ENCODE measurements around the gene TMEM91.

TMEM91 gene

DNA sequence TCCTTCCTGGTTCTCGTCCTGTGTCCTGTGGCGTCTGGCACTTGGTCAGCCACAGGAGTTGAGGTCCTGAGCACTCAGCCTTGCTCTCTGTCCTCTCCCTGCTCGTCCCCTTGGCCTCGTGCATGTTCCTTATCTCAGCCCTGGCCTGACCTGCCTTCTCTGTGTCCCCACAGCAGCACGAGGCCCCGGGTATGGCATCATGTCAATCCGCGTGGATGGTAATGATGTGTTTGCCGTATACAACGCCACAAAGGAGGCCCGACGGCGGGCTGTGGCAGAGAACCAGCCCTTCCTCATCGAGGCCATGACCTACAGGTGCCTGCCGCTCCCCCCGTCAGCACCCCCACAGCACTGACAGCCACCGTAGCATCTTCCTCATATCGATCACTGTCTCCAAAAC lies 46.1 kb downstream of the TMEM91 start:
- DNase-seq (ENCODE audit: low read depth) = no peak
- H3K4me3 ChIP-seq (ENCODE audit: control insufficient read depth, low read depth, low read length) = no peak overlapping the region
- TF ChIP-seq, protein P1, sequence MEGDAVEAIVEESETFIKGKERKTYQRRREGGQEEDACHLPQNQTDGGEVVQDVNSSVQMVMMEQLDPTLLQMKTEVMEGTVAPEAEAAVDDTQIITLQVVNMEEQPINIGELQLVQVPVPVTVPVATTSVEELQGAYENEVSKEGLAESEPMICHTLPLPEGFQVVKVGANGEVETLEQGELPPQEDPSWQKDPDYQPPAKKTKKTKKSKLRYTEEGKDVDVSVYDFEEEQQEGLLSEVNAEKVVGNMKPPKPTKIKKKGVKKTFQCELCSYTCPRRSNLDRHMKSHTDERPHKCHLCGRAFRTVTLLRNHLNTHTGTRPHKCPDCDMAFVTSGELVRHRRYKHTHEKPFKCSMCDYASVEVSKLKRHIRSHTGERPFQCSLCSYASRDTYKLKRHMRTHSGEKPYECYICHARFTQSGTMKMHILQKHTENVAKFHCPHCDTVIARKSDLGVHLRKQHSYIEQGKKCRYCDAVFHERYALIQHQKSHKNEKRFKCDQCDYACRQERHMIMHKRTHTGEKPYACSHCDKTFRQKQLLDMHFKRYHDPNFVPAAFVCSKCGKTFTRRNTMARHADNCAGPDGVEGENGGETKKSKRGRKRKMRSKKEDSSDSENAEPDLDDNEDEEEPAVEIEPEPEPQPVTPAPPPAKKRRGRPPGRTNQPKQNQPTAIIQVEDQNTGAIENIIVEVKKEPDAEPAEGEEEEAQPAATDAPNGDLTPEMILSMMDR (conservative IDR thresholded peaks at IDR 0.05; ENCODE audit: control insufficient read depth, insufficient read depth, low read depth, low read length) = no peak

DNA sequence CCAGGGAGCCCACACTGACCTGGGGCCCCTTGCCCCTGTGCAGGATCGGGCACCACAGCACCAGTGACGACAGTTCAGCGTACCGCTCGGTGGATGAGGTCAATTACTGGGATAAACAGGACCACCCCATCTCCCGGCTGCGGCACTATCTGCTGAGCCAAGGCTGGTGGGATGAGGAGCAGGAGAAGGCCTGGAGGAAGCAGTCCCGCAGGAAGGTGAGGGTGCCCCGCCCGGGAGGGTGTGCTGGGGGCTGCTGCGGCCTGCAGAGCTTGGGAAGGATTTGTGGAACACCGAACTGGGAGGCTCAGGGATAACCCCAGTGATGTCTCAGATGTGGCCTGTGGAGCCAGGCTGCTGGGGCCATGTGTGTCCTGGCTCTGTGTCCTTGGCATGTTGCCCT lies 46.6 kb downstream of the TMEM91 start:
- no peak overlapping the region for H3K4me3 ChIP-seq (ENCODE audit: control insufficient read depth, low read depth, low read length)
- TF ChIP-seq, protein P1 (conservative IDR thresholded peaks at IDR 0.05; ENCODE audit: control insufficient read depth, insufficient read depth, low read depth, low read length) = no peak
- DNase-seq (ENCODE audit: low read depth) = no peak

DNA sequence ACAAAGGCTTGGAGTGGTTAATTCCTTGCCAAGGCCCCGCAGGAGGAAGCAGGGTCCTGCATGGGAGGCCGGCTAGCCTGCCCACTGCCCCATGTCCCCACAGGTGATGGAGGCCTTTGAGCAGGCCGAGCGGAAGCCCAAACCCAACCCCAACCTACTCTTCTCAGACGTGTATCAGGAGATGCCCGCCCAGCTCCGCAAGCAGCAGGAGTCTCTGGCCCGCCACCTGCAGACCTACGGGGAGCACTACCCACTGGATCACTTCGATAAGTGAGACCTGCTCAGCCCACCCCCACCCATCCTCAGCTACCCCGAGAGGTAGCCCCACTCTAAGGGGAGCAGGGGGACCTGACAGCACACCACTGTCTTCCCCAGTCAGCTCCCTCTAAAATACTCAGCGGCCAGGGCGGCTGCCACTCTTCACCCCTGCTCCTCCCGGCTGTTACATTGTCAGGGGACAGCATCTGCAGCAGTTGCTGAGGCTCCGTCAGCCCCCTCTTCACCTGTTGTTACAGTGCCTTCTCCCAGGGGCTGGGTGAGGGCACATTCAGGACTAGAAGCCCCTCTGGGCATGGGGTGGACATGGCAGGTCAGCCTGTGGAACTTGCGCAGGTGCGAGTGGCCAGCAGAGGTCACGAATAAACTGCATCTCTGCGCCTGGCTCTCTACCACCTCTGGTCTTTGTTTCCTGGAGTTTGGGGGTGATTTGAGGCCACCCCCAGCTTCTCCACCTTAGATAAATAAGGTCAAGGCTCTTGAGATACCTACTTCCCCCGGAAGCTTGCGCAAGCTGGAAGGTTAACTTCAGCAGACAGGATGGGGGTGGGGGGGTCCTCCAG lies 48.2 kb downstream of the TMEM91 start:
- TF ChIP-seq, protein P1 (conservative IDR thresholded peaks at IDR 0.05; ENCODE audit: control insufficient read depth, insufficient read depth, low read depth, low read length) = no peak
- no peak for DNase-seq (ENCODE audit: low read depth)
- H3K4me3 ChIP-seq (ENCODE audit: control insufficient read depth, low read depth, low read length) = no peak overlapping the region

DNA sequence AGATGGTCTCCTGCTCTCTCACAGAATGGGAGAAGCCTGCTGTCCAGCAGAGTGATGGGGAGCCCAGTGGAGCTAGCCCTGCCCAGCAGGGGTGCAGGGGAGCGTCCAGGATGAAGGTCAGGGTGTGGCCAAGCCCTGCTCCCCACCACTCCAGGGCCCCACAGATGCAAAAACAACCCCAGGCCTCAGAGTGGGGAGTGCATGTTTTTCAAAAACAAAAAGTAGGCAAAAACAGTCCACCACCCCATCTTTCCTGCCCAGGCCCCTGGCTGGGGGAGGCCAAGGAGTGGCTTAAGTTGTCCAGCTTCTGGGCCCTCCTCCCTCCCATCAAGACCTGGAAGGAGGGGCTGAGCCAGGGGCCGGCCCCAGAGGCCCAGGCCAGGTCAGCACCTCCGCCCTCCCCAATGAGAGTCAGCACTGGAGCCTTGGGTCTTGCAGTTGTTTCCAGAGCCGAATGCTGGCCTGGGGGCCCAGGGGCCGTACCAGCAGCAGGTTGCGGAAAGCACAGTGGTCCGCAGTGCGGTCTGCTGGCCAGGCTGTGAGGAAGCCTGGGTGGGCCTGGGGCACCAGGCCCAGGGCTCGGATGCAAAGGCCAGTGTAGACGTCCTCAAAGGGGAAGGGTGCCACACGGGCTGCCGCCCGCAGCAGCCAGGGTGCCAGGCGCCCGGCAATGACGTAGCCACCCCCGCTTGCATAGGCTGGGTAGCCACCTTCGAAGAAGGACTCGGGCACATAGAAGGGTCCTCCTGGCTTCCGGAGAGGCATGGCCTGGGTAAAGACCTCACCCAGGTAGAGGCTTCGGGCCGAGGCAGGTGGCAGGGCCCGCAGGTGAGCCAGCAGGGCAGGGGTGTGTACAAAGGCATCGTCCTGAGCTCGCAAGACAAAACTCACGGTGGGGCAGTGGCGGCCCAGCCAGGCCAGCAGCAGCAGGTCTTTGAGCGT lies 49.1 kb downstream of the TMEM91 start:
- TF ChIP-seq, protein P1 (conservative IDR thresholded peaks at IDR 0.05; ENCODE audit: control insufficient read depth, insufficient read depth, low read depth, low read length) = no peak
- no peak overlapping the region for H3K4me3 ChIP-seq (ENCODE audit: control insufficient read depth, low read depth, low read length)
- no peak for DNase-seq (ENCODE audit: low read depth)

DNA sequence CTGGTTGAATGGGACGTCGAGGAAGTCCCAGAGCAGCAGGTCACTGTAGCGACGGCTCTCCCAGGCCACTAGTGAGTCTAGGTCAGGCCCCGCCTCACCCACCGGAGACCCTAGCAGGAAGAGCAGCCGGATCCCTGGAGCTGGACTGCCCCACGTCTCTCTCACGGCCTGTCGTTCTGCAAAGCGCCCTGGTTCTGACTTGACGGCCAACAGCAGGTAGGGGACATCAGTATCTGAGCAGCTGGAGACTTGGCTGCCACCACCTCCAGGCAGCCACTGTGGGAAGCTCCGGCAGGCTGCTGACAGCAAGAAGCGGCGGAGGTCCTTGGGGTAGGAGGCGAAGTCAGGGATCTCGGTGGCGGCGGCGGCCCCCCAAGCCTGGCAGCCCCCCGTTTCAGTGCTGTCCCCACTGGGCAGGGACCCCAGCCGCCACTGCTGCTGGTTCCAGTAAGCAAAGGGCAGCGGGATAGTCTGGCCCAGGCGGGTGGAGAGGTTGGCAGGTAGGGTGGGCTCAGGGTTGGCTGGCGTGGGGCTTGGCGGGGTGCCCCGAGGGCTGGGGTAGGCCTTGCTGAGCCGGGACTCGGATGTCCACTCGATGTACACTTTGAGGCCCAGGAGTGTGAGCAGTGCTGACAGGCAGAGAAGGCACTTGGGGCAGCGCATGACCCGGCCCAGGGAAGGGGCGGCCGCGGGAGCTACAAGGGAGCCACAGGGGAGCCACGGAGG lies 49.9 kb downstream of the TMEM91 start:
- DNase-seq (ENCODE audit: low read depth) = no peak
- TF ChIP-seq, protein P1 (conservative IDR thresholded peaks at IDR 0.05; ENCODE audit: control insufficient read depth, insufficient read depth, low read depth, low read length) = no peak
- H3K4me3 ChIP-seq (ENCODE audit: control insufficient read depth, low read depth, low read length) = no peak overlapping the region

DNA sequence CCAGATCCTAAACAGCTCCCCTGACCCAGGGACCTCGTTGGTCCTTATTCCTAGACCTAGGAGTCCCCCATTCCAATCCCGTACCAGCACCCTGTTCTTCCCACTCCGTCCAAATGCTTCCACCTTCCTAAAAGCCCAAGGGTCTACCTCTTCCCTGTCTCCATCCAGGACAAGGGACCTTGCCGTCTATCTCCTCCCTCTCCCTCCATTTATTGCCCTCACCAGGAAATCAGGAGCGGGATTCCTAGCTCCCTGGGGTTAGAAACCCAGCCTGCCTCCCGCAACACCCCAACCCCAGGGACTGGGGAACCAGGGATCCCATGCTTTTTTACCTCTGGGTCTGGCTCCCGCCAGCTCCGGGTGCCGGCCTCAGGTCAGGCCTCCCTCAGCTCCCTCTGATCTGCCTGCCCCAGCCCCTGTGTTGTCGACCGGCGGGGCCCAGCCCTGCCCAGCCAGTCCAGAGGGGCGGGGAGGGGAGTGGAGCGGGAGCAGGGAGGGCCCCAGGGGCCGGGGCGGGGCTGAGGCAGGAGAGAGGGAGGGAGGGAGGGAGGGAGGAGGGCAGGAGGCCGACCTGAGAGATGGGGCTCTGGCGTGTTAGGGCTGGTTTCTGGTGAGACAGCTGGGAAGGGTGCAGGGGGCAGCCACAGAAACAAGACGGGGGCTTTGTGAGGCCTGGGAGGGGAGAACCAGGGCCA lies 50.8 kb downstream of the TMEM91 start, which contains the start of gene B3GNT8:
Gene B3GNT8 (minus strand): TSS at position 423 of the 695 bp plus-strand sequence. CDS start 596 bp downstream, outside the sequence.
- H3K4me3 ChIP-seq (ENCODE audit: control insufficient read depth, low read depth, low read length) = peak within 1 kb of the TSS; percentile 41
- DNase-seq (ENCODE audit: low read depth) = peak; percentile 51
- TF ChIP-seq, protein P1 (conservative IDR thresholded peaks at IDR 0.05; ENCODE audit: control insufficient read depth, insufficient read depth, low read depth, low read length) = no peak

All from fibroblast of mammary gland (primary cell).